Neural progenitor cell (in vitro differentiated cells): Measurements from ENCODE around the gene ITPA.

Experiments used
- EZH2 ChIP-seq: fragments of 200-600 bp; sonication (generic); IDR thresholded peaks from 2 replicates; pipeline ENCODE4 v1.6.1; 2017; ENCODE audit warnings: antibody characterized with exemption, mild to moderate bottlenecking, moderate library complexity
- EZH2phosphoT487 ChIP-seq: fragments of 200-600 bp; sonication (generic); IDR thresholded peaks from 2 replicates; pipeline ENCODE4 v1.6.1; 2017; ENCODE audit warnings: antibody characterized with exemption
- TF ChIP-seq, protein P1 (sequence below): fragments of 200-600 bp; sonication (generic); IDR thresholded peaks from 2 replicates; pipeline ENCODE4 v1.5.1; 2017; ENCODE audit warnings: antibody characterized with exemption, mild to moderate bottlenecking

GRCh38 chr20:3242172-3242692 is 32.9 kb downstream of the ITPA start:
- TF ChIP-seq, protein P1, sequence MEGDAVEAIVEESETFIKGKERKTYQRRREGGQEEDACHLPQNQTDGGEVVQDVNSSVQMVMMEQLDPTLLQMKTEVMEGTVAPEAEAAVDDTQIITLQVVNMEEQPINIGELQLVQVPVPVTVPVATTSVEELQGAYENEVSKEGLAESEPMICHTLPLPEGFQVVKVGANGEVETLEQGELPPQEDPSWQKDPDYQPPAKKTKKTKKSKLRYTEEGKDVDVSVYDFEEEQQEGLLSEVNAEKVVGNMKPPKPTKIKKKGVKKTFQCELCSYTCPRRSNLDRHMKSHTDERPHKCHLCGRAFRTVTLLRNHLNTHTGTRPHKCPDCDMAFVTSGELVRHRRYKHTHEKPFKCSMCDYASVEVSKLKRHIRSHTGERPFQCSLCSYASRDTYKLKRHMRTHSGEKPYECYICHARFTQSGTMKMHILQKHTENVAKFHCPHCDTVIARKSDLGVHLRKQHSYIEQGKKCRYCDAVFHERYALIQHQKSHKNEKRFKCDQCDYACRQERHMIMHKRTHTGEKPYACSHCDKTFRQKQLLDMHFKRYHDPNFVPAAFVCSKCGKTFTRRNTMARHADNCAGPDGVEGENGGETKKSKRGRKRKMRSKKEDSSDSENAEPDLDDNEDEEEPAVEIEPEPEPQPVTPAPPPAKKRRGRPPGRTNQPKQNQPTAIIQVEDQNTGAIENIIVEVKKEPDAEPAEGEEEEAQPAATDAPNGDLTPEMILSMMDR, result no peak
- TF ChIP-seq EZH2 (no peak), EZH2phosphoT487 (no peak)
